ENCODE results near the gene COBL.

The COBL gene

GRCh38 chr7:51065766-51066165 is 250.8 kb downstream of the COBL start:
- Histone ChIP-seq H3K9me3 (no peaks in the 10 kb centered on the region), H3K27me3 (no peaks in the 10 kb centered on the region), H3K36me3 (no peaks in the 10 kb centered on the region), H3K4me1 (ENCODE audit: control insufficient read depth in 1 of 2, insufficient read depth in 1 of 2, low read depth in 1 of 2, low read length in 1 of 2) (no peaks in the 10 kb centered on the region), H3K4me3 (ENCODE audit: low read depth in 1 of 2, low read length in 1 of 2) (no peak overlapping the region), H3K27ac (no peak overlapping the region)
- TF ChIP-seq, protein P1, sequence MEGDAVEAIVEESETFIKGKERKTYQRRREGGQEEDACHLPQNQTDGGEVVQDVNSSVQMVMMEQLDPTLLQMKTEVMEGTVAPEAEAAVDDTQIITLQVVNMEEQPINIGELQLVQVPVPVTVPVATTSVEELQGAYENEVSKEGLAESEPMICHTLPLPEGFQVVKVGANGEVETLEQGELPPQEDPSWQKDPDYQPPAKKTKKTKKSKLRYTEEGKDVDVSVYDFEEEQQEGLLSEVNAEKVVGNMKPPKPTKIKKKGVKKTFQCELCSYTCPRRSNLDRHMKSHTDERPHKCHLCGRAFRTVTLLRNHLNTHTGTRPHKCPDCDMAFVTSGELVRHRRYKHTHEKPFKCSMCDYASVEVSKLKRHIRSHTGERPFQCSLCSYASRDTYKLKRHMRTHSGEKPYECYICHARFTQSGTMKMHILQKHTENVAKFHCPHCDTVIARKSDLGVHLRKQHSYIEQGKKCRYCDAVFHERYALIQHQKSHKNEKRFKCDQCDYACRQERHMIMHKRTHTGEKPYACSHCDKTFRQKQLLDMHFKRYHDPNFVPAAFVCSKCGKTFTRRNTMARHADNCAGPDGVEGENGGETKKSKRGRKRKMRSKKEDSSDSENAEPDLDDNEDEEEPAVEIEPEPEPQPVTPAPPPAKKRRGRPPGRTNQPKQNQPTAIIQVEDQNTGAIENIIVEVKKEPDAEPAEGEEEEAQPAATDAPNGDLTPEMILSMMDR (IDR thresholded peaks at IDR 0.05): no peak

- Histone ChIP-seq H3K36me3 (no peaks in the 10 kb centered on the region), H3K27me3 (no peaks in the 10 kb centered on the region), H3K27ac (no peak overlapping the region), H3K4me1 (ENCODE audit: control insufficient read depth in 1 of 2, insufficient read depth in 1 of 2, low read depth in 1 of 2, low read length in 1 of 2) (no peaks in the 10 kb centered on the region), H3K4me3 (ENCODE audit: low read depth in 1 of 2, low read length in 1 of 2) (no peak overlapping the region), H3K9me3 (no peaks in the 10 kb centered on the region)
- TF ChIP-seq, protein P1 (IDR thresholded peaks at IDR 0.05): no peak
Measured at GRCh38 chr7:51064688-51065087, 251.9 kb downstream of the COBL start.

GRCh38 chr7:51062222-51062987 is 254.2 kb downstream of the COBL start:
- H3K9me3 ChIP-seq: no peaks in the 10 kb centered on the region
- no peaks in the 10 kb centered on the region for H3K4me1 ChIP-seq (ENCODE audit: control insufficient read depth in 1 of 2, insufficient read depth in 1 of 2, low read depth in 1 of 2, low read length in 1 of 2)
- H3K4me3 ChIP-seq (ENCODE audit: low read depth in 1 of 2, low read length in 1 of 2): no peak overlapping the region
- H3K27ac ChIP-seq: no peak overlapping the region
- H3K27me3 ChIP-seq: no peaks in the 10 kb centered on the region
- TF ChIP-seq, protein P1 (IDR thresholded peaks at IDR 0.05): no peak
- H3K36me3 ChIP-seq: no peaks in the 10 kb centered on the region

DNA sequence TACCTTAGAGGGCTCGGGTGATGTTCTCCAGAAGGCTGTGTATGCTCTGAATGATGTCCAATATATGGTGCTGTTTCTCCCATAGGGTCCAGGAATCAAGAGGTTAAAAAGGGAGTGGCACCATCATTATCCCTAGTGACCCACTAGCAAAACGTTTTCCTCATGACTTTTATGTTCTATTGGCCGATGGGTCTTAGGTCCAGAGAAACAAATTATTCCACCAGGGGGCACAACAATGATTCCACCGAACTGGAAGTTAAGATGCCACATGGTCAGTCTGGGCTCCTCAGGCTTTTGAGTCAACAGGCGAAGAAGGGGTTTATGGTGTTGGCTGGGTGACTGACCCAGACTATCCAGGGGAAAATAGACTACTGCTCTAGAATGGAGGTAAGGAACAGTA is 256.1 kb downstream of the COBL start:
- H3K36me3 ChIP-seq: no peaks in the 10 kb centered on the region
- no peak overlapping the region for H3K4me3 ChIP-seq (ENCODE audit: low read depth in 1 of 2, low read length in 1 of 2)
- TF ChIP-seq, protein P1 (IDR thresholded peaks at IDR 0.05): no peak
- H3K27me3 ChIP-seq: no peaks in the 10 kb centered on the region
- no peak overlapping the region for H3K27ac ChIP-seq
- no peaks in the 10 kb centered on the region for H3K4me1 ChIP-seq (ENCODE audit: control insufficient read depth in 1 of 2, insufficient read depth in 1 of 2, low read depth in 1 of 2, low read length in 1 of 2)
- no peaks in the 10 kb centered on the region for H3K9me3 ChIP-seq

DNA sequence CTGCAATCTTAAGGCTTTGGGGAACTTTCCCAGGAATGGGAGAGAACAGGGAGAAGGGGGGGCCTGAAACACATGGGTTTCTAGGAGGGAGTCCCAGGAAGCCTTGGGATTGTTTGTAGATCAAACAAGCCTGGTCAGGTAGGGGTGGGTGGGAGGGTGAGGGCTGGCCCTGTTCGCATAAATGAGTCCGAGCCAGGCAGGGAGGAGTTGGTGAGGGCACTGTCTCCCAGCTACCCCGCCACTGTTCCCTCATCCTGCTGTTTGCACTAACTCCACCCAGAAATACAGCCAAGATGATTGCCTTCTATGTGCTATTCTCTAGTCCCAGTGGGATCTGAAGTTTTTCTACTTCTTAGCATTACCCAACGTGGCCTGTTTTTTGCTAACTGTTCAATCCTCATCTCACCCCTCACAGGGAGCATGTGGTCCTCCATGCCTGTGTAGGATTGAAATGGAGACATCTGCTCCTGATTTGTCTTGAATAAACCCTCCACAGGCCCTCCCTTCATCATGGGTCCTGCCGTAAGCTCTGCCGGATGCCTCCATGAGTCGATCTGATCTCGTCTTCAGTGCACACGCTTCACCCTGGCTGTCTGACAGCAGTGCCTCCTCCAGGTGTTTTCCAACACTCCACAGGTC is 257.0 kb downstream of the COBL start:
- Histone ChIP-seq H3K27me3 (no peaks in the 10 kb centered on the region), H3K27ac (no peak overlapping the region), H3K4me1 (ENCODE audit: control insufficient read depth in 1 of 2, insufficient read depth in 1 of 2, low read depth in 1 of 2, low read length in 1 of 2) (no peaks in the 10 kb centered on the region), H3K4me3 (ENCODE audit: low read depth in 1 of 2, low read length in 1 of 2) (no peak overlapping the region), H3K36me3 (no peaks in the 10 kb centered on the region), H3K9me3 (no peaks in the 10 kb centered on the region)
- TF ChIP-seq, protein P1 (IDR thresholded peaks at IDR 0.05): no peak
